CD4-positive, alpha-beta T cell (primary cell): Measurements from ENCODE around the gene RBPJL. TPM values are rescaled to one million over a fixed set of nuclear protein-coding genes. Genes with fewer than 3 reads are reported as not detected.

Source experiments
- ATAC-seq: fragments of 200-7000 bp; cut with Tn5 transposase; one replicate; pipeline ENCODE4 v1.10.0; 2022; ENCODE audit warnings: mild to moderate bottlenecking; ENCODE audit not compliant: poor library complexity
- CTCF ChIA-PET: fragments of 350-600 bp; sonication (Branson Sonifier 250); formaldehyde crosslinking; loops from one replicate; lab custom pipeline; 2021; ENCODE audit warnings: antibody characterized with exemption, inconsistent platforms; lab: Charles Lee
- POLR2A ChIA-PET: fragments of 350-600 bp; sonication (Branson Sonifier 250); formaldehyde crosslinking; loops from one replicate; lab custom pipeline; 2021; ENCODE audit warnings: antibody characterized with exemption, inconsistent platforms; lab: Charles Lee
- DNase-seq, 14 experiments: peaks; one replicate each; pipeline ENCODE4 v3.0.0-alpha.2; 2013 to 2020; ENCODE audit warnings: mixed read lengths in 2 of 14
- H3K27ac ChIP-seq, 2 donors: one replicate each; pipeline versions ENCODE4 v1.5.1 to v1.7.0; 2013; ENCODE audit warnings: low read length in 2 of 2, low read depth in 1 of 2, mild to moderate bottlenecking in 1 of 2
- H3K27me3 ChIP-seq, 2 experiments: 1 replicate in 1 of 2; 2 replicates in 1 of 2; pipeline versions ENCODE4 v1.6.1 to v1.7.0; 2013; ENCODE audit warnings: low read length in 2 of 2, control low read depth in 1 of 2, mild to moderate bottlenecking in 1 of 2, moderate library complexity in 1 of 2; ENCODE audit not compliant: insufficient read depth in 2 of 2, control insufficient read depth in 1 of 2
- H3K36me3 ChIP-seq: one replicate; pipeline ENCODE4 v1.6.1; 2013; ENCODE audit warnings: low read length, control low read depth; ENCODE audit not compliant: insufficient read depth
- H3K4me1 ChIP-seq: one replicate; pipeline ENCODE4 v1.6.1; 2013; ENCODE audit warnings: low read length, control low read depth; ENCODE audit not compliant: insufficient read depth
- H3K4me3 ChIP-seq: one replicate; pipeline ENCODE4 v1.5.1; 2013; ENCODE audit warnings: mild to moderate bottlenecking, low read length, moderate library complexity
- H3K9me3 ChIP-seq, 2 experiments: 1 replicate in 1 of 2; 2 replicates in 1 of 2; pipeline versions ENCODE4 v1.6.1 to v1.7.0; 2013; ENCODE audit warnings: low read length in 2 of 2, mild to moderate bottlenecking in 2 of 2, control low read depth in 1 of 2, moderate library complexity in 1 of 2; ENCODE audit not compliant: control insufficient read depth in 1 of 2, insufficient read depth in 1 of 2
- H3K27ac Mint-ChIP-seq: one replicate; pipeline ENCODE4 v1.8.0; 2020; ENCODE audit warnings: mixed read lengths
- H3K27me3 Mint-ChIP-seq: one replicate; pipeline ENCODE4 v1.8.0; 2021; ENCODE audit warnings: mixed read lengths
- H3K36me3 Mint-ChIP-seq: one replicate; pipeline ENCODE4 v1.8.0; 2021; ENCODE audit warnings: low read depth, mixed read lengths
- H3K4me1 Mint-ChIP-seq: one replicate; pipeline ENCODE4 v1.8.0; 2021; ENCODE audit warnings: low read depth, mixed read lengths
- H3K4me3 Mint-ChIP-seq: one replicate; pipeline ENCODE4 v1.8.0; 2020; ENCODE audit warnings: mild to moderate bottlenecking, mixed read lengths
- H3K9me3 Mint-ChIP-seq: one replicate; pipeline ENCODE4 v1.8.0; 2020; ENCODE audit warnings: mixed read lengths
- intact Hi-C, 2 experiments: fragments of 100-400 bp; cut with DNase I in 1 of 2; cut with micrococcal nuclease in 1 of 2; formaldehyde crosslinking; loops; one replicate each; pipeline versions ENCODE4 v1.15.1 to v1.9.0; 2023 to 2025; cut with DNase I, micrococcal nuclease
- total RNA-seq, 174 experiments: library from RNA in 2 of 174; stranded (reverse) in 2 of 174; gene quantifications; one replicate each; pipeline ENCODE4 v1.2.3 and lab custom pipeline; 2021 to 2026
- TF ChIP-seq, protein P1 (sequence below): fragments of 200-600 bp; IDR thresholded peaks from one replicate; pipeline ENCODE4 v1.8.0; 2022; ENCODE audit warnings: antibody characterized with exemption, mild to moderate bottlenecking

RBPJL gene
- total RNA-seq, 2 experiments from 2014 or later = not detected

DNA sequence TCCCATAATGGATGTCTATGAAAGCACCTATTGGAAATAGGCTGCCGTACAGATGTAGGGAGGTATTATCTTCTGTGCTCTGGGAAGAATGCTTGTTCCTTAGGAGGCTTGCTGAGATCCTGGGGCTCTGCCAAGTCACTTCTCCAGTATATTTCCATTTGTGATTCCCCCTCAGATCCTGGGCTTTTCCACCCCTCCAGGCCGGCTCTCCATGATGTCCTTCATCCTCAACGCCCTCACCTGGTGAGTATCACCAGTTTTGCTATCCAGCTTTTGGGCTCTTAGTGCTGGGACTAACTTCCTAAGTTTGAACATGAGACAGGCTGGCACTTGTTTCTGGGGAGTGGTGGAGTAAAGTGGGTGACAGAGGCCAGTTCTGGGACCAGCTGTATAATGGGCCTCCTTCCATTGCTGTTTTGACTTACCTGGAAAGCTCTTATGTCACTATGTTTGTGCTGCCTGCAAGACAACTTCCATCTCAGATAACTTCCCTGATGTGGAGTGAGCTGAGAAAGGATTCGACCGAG is 58.9 kb downstream of the RBPJL start:
- H3K4me3 ChIP-seq = no peak overlapping the region
- ChIA-PET POLR2A (interaction anchor here (4.1 to 6.8 kb wide), 2 partner anchors 7 to 52 kb away, joined by 78 to 184 read pairs; partner anchors contain the start of gene PIGT), CTCF (interaction anchor here (1.0 to 5.3 kb wide), 2 partner anchors 8 to 71 kb away, joined by 4 to 29 read pairs; no protein-coding TSS in a partner anchor)
- Mint-ChIP-seq H3K4me1 (peaks cover 61% of the 10 kb centered on the region), H3K27me3 (no peaks in the 10 kb centered on the region), H3K27ac (peak overlapping the region; percentile 13), H3K36me3 (peaks cover 52% of the 10 kb centered on the region), H3K9me3 (no peaks in the 10 kb centered on the region), H3K4me3 (peak overlapping the region; percentile 52)
- intact Hi-C loops = loop anchor here in 1 of 2 experiments (5.0 kb wide), 1 partner anchor 478 kb away; the partner anchor contains the start of gene YWHAB
- ATAC-seq (no peak), DNase-seq (peak in 1 of 14 experiments; percentile 2)
- H3K4me1 ChIP-seq = peaks cover 56% of the 10 kb centered on the region
- H3K27ac ChIP-seq = no peak overlapping the region
- no peaks in the 10 kb centered on the region for H3K9me3 ChIP-seq
- H3K27me3 ChIP-seq = no peaks in the 10 kb centered on the region
- H3K36me3 ChIP-seq = peaks cover 36% of the 10 kb centered on the region
- TF ChIP-seq, protein P1, sequence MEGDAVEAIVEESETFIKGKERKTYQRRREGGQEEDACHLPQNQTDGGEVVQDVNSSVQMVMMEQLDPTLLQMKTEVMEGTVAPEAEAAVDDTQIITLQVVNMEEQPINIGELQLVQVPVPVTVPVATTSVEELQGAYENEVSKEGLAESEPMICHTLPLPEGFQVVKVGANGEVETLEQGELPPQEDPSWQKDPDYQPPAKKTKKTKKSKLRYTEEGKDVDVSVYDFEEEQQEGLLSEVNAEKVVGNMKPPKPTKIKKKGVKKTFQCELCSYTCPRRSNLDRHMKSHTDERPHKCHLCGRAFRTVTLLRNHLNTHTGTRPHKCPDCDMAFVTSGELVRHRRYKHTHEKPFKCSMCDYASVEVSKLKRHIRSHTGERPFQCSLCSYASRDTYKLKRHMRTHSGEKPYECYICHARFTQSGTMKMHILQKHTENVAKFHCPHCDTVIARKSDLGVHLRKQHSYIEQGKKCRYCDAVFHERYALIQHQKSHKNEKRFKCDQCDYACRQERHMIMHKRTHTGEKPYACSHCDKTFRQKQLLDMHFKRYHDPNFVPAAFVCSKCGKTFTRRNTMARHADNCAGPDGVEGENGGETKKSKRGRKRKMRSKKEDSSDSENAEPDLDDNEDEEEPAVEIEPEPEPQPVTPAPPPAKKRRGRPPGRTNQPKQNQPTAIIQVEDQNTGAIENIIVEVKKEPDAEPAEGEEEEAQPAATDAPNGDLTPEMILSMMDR = no peak

DNA sequence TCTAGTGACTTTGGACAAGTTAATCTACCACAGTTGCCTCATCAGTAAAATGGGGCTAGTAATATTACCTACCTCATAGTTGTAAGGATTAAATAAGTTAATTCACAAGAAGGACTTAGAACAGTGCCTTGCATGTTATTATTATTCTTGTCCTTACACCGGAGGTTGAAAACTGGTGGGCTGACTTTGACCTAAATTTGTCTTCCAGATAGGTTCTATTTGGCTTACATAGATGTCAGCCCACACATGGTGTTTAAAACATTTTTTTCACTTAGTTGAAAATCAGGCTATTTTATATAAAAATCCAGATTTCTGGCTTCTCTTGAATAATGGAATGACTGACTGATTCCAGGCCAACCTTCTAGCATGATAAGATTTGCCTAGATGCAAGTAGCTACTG is 59.6 kb downstream of the RBPJL start:
- Histone ChIP-seq H3K27ac (no peak overlapping the region), H3K36me3 (peaks cover 36% of the 10 kb centered on the region), H3K9me3 (no peaks in the 10 kb centered on the region), H3K4me3 (no peak overlapping the region), H3K27me3 (no peaks in the 10 kb centered on the region), H3K4me1 (peaks cover 56% of the 10 kb centered on the region)
- DNase-seq = no peak
- no peak overlapping the region for H3K4me3 Mint-ChIP-seq
- CTCF ChIA-PET = interaction anchor here (1.0 to 5.3 kb wide), 2 partner anchors 8 to 71 kb away, joined by 4 to 29 read pairs; no protein-coding TSS in a partner anchor
- no peaks in the 10 kb centered on the region for H3K27me3 Mint-ChIP-seq
- intact Hi-C loops = loop anchor here in 1 of 2 experiments (5.0 kb wide), 1 partner anchor 479 kb away; the partner anchor contains the start of gene YWHAB
- TF ChIP-seq, protein P1 = no peak
- ATAC-seq = no peak
- peaks cover 68% of the 10 kb centered on the region for H3K4me1 Mint-ChIP-seq
- no peak overlapping the region for H3K27ac Mint-ChIP-seq
- H3K36me3 Mint-ChIP-seq = peaks cover 52% of the 10 kb centered on the region
- no peaks in the 10 kb centered on the region for H3K9me3 Mint-ChIP-seq
- POLR2A ChIA-PET = interaction anchor here (1.3 to 6.8 kb wide), 3 partner anchors 7 to 84 kb away, joined by 3 to 184 read pairs (median 78); partner anchors contain the start of gene PIGT

DNA sequence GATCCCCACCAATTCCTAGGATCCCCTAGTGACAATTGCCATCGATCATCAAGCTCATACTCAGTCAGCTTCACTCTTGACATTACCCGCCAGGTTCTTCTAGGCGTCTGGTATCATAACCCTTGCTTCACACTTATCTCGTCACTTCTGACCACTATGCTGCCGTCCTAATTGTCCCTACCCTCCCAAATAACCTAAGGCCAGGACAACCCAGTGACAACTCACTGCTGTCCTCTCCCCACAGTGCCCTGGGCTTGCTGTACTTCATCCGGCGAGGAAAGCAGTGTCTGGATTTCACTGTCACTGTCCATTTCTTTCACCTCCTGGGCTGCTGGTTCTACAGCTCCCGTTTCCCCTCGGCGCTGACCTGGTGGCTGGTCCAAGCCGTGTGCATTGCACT is 60.0 kb downstream of the RBPJL start:
- ChIA-PET POLR2A (interaction anchor here (1.3 to 6.8 kb wide), 2 partner anchors 51 to 83 kb away, joined by 3 to 78 read pairs; partner anchors contain the start of gene PIGT), CTCF (interaction anchor here (5.3 kb wide), 1 partner anchor 70 kb away, joined by 29 read pairs; no protein-coding TSS in a partner anchor)
- H3K4me1 ChIP-seq = peaks cover 57% of the 10 kb centered on the region
- Mint-ChIP-seq H3K27me3 (no peaks in the 10 kb centered on the region), H3K4me3 (no peak overlapping the region), H3K27ac (no peak overlapping the region), H3K9me3 (no peaks in the 10 kb centered on the region), H3K4me1 (peaks cover 72% of the 10 kb centered on the region), H3K36me3 (peaks cover 52% of the 10 kb centered on the region)
- H3K27me3 ChIP-seq = no peaks in the 10 kb centered on the region
- intact Hi-C loops = loop anchor here in 1 of 2 experiments (5.0 kb wide), 1 partner anchor 479 kb away; the partner anchor contains the start of gene YWHAB
- DNase-seq (no peak), ATAC-seq (no peak)
- H3K36me3 ChIP-seq = peaks cover 36% of the 10 kb centered on the region
- H3K27ac ChIP-seq = no peak overlapping the region
- no peaks in the 10 kb centered on the region for H3K9me3 ChIP-seq
- H3K4me3 ChIP-seq = no peak overlapping the region
- TF ChIP-seq, protein P1 = no peak
